Stimulated activated CD8-positive, alpha-beta memory T cell treated with anti-CD3 and anti-CD28 coated beads, Interleukin-4, amount 100 ng/mL, for 24 hours (primary cell): Measurements from ENCODE around the gene EXOSC9.

Experiments
- DNase-seq: peaks from one replicate; pipeline ENCODE4 v3.0.0-alpha.2; 2020; ENCODE audit warnings: low read depth

EXOSC9 gene

DNA sequence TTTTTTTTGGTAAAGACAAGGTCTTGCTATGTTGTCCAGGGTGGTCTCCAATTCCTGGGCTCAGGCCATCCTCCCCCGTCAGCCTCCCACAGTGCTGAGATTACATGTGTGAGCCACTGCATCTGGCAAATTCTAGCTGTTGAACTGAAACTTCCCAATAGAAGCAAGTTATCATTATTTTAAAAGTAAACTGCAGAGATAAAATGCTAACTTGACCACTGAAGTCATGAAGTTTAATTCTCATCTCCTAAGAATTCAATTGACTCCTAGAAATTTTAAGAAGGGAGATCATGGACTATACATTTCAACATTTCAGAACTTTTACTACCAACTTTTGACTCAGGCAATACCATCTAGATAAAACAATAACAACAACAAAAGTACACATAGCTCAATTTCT, 11.7 kb upstream of the EXOSC9 start:
- DNase-seq, result no peak

GRCh38 chr4:121789960-121790829, 10.9 kb upstream of the EXOSC9 start:
- DNase-seq, result no peak

DNA sequence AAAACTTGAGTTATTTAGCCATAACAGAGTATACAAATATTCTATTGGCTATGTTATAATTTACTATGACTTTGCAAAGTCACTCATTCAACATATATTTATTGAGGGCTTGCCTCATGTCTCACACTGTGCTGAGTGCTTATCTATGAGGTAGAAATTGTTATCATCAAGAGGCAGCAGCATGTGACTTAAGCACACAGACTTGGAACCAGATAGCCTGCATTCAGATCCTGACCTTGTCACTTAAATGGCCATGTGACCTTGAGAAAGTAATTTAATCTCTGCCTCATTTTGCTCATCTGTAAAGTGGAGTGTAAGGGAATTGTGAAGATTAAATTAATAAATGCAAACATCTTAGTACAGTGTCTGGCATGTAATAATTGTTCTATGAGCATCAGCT, 10.1 kb upstream of the EXOSC9 start:
- DNase-seq, result no peak

- no peak for DNase-seq
Measured at GRCh38 chr4:121791481-121791880, 9.6 kb upstream of the EXOSC9 start.

GRCh38 chr4:121792966-121793365, 8.2 kb upstream of the EXOSC9 start:
- DNase-seq, result no peak

GRCh38 chr4:121794505-121795188, 6.5 kb upstream of the EXOSC9 start:
- DNase-seq, result no peak

- DNase-seq, result no peak
Measured at GRCh38 chr4:121796283-121796682, 4.8 kb upstream of the EXOSC9 start.

DNA sequence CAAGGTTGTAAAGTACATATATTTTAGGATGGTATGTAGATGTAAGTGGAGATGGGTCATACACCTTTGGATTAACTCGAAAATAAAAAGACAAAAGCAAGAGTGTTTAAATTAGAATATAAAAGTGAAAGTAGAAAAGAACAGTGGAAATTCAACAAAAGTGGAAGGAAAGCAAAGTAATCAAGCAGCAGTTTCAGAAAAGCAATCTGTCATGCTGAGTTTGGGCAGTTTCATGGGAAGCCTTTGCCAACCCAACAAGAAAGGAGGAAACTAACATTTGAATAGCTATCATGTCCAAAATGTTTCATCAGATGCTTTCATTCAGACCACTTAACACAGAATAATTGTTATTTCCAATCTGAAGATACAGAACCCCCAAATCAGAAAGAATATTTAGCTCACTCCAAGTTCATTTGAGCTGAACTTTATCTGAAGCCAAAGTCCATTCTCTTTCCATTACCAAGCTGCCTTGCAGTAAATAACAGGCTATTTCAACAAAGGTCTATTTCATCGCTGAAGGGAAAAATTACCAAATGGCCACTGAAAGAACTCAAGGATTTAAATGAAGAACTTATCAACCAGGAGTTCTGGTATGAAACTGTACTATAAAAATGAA, 1.8 kb upstream of the EXOSC9 start:
- DNase-seq, result no peak

DNA sequence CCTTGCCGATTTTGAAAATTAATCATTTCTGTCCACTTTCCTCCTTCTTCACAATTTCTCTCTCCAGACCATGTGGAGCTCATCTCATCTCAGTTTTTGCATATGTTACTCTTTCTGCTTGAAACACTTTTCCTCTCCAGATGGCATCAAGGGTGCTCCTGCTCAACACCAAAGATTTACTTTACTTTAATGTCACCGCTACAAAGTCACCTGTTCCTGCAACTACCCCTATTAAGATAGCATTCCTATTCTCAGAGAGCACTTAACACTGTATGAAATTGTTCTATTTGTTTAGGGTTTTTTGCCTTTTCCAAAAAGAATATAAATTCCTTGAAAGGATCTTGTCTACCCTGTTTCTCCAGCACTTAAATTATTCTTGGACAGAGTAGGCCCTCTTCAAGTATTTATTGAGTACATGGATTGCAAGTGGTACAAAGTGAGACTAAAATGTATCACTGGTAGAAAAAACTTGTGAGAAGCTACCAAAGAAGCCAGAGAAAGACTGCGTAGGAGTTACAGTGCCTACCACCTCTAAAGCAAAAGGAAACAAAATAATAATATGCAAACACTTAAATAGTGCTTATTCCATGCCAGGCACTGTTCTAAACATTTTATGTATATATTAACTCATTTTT, 1.1 kb upstream of the EXOSC9 start:
- DNase-seq, result no peak

GRCh38 chr4:121800638-121800960, 524 bp upstream of the EXOSC9 start:
- no peak for DNase-seq

GRCh38 chr4:121801715-121802075, 572 bp downstream of the EXOSC9 start:
- DNase-seq, result no peak

DNA sequence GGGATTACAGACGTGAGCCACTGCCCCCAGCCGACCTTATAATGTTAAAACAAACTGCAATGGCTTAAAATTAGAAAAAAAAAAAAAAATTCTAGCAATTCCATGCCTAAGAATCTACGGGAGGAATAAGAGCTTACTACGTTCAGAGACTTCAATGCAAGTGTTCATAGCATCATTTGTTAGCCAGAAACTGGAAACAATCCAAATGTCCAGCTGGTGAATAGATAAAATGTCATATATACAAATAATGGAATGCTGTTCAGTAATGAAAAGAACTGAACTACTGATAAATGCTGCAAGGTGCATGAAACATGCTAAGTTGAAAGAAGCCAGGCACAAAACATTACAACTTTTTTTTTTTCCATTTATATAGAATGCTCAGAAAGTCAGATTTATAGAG, 5.3 kb downstream of the EXOSC9 start:
- DNase-seq, result no peak

GRCh38 chr4:121811122-121811521, 10.0 kb downstream of the EXOSC9 start:
- DNase-seq, result no peak

GRCh38 chr4:121814756-121815155, 13.6 kb downstream of the EXOSC9 start:
- DNase-seq, result no peak

GRCh38 chr4:121817006-121817405, 15.9 kb downstream of the EXOSC9 start:
- no peak for DNase-seq

DNA sequence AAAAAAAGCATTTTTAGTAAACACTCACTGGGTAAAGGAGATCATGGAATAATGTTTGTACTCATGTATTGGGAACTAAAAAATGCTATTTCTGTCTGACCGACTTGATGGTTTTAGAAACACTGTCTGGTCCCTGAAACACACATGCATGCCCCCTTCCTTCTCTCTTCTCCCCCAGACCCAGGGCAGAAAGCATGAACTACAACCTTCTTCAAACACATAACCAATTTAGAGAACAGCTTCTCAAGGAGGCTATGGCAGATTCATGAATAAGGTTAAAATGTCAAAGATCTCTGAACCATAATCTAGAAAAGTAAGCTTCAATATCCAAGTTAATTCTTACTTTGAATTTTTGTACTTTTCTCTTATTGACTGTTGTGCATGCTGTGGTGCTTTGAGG, 16.6 kb downstream of the EXOSC9 start:
- DNase-seq, result no peak

- DNase-seq, result no peak
Measured at GRCh38 chr4:121818215-121818614, 17.1 kb downstream of the EXOSC9 start.

DNA sequence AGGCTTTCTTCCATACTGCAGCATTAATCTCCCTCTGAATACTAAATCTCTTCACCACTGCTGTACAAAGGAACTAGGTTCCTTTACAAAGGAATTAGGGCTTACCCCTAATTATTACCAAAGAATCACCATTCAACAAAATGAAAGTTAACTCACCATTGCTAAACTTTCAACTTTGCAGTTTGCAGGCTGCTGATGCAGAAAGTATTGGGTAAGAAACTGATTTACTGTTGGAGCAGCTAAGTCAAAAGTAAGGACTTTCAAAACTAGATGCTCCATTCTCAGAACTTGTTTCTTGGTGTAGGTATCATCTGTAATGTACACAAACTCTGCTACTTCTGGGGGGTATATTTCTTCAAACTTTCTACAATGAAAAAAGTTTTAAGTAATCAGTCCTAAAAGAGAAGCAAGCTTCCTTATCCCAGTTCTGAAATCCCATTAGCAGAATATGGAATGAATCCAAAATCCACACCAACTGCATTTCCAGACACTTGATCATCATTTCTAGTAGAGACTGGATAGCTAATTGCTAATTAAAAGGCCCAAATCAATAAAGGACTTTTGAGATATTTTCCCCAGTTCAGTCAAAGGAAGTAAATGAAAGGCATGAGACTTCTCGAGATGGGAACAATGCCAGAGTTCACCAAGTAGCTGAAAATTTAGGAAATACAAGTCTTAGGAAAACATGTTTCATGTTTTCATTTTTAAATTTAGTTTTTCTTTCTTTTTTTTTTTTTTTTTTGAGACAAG, 18.3 kb downstream of the EXOSC9 start:
- DNase-seq, result no peak

DNA sequence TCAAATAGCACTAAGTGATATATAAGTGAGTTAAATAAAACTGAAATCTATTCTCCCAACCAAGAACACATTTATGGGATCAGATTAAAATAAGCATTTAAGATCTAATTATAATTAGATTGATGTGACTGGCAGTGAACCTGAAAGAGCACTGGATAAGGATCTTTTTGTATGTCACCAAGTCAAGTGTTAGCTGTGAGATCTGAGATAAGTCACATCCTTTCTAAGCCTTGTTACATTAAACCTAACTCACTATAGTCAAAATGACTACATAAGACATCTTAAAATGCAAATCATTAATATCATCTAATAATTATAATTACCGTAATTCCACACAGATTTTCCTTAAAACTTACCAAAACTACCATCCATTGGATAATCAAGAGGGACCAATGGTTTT, 20.9 kb downstream of the EXOSC9 start:
- DNase-seq, result no peak

- no peak for DNase-seq
Measured at GRCh38 chr4:121822796-121823504, 21.8 kb downstream of the EXOSC9 start.

GRCh38 chr4:121823505-121824170, 22.5 kb downstream of the EXOSC9 start, which contains the start of gene CCNA2:
TSS of gene CCNA2 (minus strand) at chr4:121823883. CDS start at chr4:121823628, 255 bp downstream.
- peak; percentile 95 for DNase-seq
